Measurements from ENCODE around the gene IL5. TPM values are rescaled to one million over a fixed set of nuclear protein-coding genes. Genes with fewer than 3 reads are reported as not detected.
"Not testable (repeated sequence)": the region's sequence is repeated elsewhere in the genome, so short reads cannot be mapped to it uniquely, and the experiment has no call there.

The IL5 gene
- total and polyA plus RNA-seq, 2 experiments from 2014 or later: not detected

DNA sequence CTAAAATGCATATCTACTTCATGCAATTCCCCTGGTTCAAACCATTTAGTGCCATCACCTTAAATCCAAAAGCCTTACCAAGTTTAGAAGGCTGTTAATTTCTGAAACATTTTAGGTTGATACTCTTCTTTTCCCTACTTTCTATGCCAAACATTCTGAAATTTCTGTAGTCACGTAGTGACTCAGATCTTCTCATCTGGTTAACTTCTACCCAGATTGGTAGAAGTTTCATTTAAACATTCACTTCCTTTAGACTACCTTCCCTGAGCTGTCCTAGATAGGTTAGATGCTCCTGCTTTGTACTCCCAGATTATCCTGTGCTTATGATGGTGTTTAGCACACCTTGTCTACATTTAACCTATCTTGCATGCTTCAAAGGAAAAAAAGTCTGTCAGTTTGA, 23.3 kb upstream of the IL5 start (continued):
- TF ChIP-seq, protein P1, sequence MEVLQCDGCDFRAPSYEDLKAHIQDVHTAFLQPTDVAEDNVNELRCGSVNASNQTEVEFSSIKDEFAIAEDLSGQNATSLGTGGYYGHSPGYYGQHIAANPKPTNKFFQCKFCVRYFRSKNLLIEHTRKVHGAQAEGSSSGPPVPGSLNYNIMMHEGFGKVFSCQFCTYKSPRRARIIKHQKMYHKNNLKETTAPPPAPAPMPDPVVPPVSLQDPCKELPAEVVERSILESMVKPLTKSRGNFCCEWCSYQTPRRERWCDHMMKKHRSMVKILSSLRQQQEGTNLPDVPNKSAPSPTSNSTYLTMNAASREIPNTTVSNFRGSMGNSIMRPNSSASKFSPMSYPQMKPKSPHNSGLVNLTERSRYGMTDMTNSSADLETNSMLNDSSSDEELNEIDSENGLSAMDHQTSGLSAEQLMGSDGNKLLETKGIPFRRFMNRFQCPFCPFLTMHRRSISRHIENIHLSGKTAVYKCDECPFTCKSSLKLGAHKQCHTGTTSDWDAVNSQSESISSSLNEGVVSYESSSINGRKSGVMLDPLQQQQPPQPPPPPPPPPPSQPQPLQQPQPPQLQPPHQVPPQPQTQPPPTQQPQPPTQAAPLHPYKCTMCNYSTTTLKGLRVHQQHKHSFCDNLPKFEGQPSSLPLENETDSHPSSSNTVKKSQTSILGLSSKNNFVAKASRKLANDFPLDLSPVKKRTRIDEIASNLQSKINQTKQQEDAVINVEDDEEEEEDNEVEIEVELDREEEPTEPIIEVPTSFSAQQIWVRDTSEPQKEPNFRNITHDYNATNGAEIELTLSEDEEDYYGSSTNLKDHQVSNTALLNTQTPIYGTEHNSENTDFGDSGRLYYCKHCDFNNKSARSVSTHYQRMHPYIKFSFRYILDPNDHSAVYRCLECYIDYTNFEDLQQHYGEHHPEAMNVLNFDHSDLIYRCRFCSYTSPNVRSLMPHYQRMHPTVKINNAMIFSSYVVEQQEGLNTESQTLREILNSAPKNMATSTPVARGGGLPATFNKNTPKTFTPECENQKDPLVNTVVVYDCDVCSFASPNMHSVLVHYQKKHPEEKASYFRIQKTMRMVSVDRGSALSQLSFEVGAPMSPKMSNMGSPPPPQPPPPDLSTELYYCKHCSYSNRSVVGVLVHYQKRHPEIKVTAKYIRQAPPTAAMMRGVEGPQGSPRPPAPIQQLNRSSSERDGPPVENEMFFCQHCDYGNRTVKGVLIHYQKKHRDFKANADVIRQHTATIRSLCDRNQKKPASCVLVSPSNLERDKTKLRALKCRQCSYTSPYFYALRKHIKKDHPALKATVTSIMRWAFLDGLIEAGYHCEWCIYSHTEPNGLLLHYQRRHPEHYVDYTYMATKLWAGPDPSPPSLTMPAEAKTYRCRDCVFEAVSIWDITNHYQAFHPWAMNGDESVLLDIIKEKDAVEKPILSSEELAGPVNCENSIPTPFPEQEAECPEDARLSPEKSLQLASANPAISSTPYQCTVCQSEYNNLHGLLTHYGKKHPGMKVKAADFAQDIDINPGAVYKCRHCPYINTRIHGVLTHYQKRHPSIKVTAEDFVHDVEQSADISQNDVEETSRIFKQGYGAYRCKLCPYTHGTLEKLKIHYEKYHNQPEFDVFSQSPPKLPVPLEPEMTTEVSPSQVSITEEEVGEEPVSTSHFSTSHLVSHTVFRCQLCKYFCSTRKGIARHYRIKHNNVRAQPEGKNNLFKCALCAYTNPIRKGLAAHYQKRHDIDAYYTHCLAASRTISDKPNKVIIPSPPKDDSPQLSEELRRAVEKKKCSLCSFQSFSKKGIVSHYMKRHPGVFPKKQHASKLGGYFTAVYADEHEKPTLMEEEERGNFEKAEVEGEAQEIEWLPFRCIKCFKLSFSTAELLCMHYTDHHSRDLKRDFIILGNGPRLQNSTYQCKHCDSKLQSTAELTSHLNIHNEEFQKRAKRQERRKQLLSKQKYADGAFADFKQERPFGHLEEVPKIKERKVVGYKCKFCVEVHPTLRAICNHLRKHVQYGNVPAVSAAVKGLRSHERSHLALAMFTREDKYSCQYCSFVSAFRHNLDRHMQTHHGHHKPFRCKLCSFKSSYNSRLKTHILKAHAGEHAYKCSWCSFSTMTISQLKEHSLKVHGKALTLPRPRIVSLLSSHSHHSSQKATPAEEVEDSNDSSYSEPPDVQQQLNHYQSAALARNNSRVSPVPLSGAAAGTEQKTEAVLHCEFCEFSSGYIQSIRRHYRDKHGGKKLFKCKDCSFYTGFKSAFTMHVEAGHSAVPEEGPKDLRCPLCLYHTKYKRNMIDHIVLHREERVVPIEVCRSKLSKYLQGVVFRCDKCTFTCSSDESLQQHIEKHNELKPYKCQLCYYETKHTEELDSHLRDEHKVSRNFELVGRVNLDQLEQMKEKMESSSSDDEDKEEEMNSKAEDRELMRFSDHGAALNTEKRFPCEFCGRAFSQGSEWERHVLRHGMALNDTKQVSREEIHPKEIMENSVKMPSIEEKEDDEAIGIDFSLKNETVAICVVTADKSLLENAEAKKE (CRISPR knock-in tag; IDR thresholded peaks at IDR 0.05): no peak
- TF ChIP-seq, protein P2, sequence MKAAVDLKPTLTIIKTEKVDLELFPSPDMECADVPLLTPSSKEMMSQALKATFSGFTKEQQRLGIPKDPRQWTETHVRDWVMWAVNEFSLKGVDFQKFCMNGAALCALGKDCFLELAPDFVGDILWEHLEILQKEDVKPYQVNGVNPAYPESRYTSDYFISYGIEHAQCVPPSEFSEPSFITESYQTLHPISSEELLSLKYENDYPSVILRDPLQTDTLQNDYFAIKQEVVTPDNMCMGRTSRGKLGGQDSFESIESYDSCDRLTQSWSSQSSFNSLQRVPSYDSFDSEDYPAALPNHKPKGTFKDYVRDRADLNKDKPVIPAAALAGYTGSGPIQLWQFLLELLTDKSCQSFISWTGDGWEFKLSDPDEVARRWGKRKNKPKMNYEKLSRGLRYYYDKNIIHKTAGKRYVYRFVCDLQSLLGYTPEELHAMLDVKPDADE (IDR thresholded peaks at IDR 0.05): no peak
- TF ChIP-seq REST (IDR thresholded peaks at IDR 0.05; ENCODE audit: unreplicated experiment): no peak
- TF ChIP-seq JUNB (IDR thresholded peaks at IDR 0.05; ENCODE audit: unreplicated experiment): no peak
- TF ChIP-seq ZNF331 (CRISPR knock-in tag; IDR thresholded peaks at IDR 0.05; ENCODE audit: low read depth): no peak
- TF ChIP-seq ZNF114 (CRISPR knock-in tag; IDR thresholded peaks at IDR 0.05): no peak
- TF ChIP-seq EZH2phosphoT487 (IDR thresholded peaks at IDR 0.05; ENCODE audit: unreplicated experiment): no peak

DNA sequence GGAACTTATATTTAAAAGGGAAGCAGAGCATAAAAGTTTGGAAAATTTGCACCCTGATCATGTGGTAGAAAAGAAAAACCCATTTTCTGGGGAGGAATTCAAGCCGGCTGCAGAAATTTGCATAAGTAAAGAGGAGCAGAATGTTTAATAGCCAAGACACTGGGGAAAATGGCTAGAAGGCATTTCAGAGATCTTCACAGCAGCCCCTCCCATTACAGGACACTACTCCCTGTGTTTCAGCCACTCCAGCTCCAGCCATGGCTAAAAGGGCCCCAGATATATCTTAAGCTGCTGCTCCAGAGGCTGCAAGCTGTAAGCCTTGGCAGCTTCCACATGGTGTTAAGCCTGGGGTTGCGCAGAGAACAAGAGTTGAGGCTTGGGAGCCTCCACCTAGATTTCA, 21.2 kb upstream of the IL5 start:
- H3F3A ChIP-seq (replicated peaks; ENCODE audit: low read depth); H3K9me2 ChIP-seq (ENCODE audit: insufficient read depth); H3K4me2 ChIP-seq; H3K9me3 Mint-ChIP-seq; H4K20me1 ChIP-seq (replicated peaks; ENCODE audit: insufficient read depth); H2AFZ ChIP-seq; ATAC-seq; H3K27me3 Mint-ChIP-seq (ENCODE audit: insufficient read depth, low read depth, poor library complexity); H3K27me3 ChIP-seq (ENCODE audit: insufficient read depth); H3K27ac ChIP-seq (ENCODE audit: low read depth); H3K36me3 Mint-ChIP-seq (ENCODE audit: low read depth); H3K4me3 ChIP-seq; H3K4me1 ChIP-seq (ENCODE audit: insufficient read depth); DNase-seq (ENCODE audit: low spot score); H3K4me3 Mint-ChIP-seq; H3K4me1 Mint-ChIP-seq; H3K27ac Mint-ChIP-seq: not testable (repeated sequence)
- Histone ChIP-seq H3K36me3 (ENCODE audit: insufficient read depth) (peaks cover 11% of the 10 kb centered on the region), H3K79me2 (replicated peaks; ENCODE audit: insufficient read depth) (peaks cover 26% of the 10 kb centered on the region)
